Breast epithelium (tissue), 3 donors: Measurements from ENCODE around the gene ZSWIM6.
"Not testable (repeated sequence)": the region's sequence is repeated elsewhere in the genome, so short reads cannot be mapped to it uniquely, and the experiment has no call there.

ENCODE experiments used
- POLR2A ChIP-seq: fragments of 450-650 bp; IDR thresholded peaks from one replicate; pipeline ENCODE4 v1.6.1; 2016; ENCODE audit warnings: antibody characterized with exemption, mild to moderate bottlenecking, moderate library complexity
- POLR2AphosphoS5 ChIP-seq, 3 donors: sonication (generic); formaldehyde crosslinking; IDR thresholded peaks; one replicate each; pipeline ENCODE4 v1.6.1; 2017; ENCODE audit warnings: antibody characterized with exemption in 3 of 3
- TF ChIP-seq, protein P1 (sequence below), 3 donors: fragments of 450-650 bp; IDR thresholded peaks; one replicate each; pipeline ENCODE4 v1.5.1; 2016 to 2017; ENCODE audit warnings: antibody characterized with exemption in 3 of 3, mild to moderate bottlenecking in 3 of 3, moderate library complexity in 3 of 3

DNA sequence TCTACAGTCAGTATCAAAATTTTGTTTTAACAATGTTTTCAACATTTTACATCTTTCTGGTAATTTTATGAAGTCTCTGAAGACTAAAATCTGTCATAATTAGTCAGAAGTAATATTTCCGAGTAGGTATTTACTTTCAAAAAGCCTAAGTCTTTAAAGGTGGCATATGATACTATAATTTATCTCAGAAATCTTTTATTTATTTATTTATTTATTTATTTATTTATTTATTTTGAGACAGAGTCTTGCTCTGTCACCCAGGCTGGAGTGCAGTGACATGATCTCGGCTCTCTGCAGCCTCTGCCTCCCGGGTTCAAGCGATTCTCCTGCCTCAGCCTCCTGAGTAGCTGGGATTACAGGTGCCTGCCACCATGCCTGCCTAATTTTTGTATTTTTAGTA lies 74.4 kb downstream of the ZSWIM6 start:
- TF ChIP-seq, protein P1, sequence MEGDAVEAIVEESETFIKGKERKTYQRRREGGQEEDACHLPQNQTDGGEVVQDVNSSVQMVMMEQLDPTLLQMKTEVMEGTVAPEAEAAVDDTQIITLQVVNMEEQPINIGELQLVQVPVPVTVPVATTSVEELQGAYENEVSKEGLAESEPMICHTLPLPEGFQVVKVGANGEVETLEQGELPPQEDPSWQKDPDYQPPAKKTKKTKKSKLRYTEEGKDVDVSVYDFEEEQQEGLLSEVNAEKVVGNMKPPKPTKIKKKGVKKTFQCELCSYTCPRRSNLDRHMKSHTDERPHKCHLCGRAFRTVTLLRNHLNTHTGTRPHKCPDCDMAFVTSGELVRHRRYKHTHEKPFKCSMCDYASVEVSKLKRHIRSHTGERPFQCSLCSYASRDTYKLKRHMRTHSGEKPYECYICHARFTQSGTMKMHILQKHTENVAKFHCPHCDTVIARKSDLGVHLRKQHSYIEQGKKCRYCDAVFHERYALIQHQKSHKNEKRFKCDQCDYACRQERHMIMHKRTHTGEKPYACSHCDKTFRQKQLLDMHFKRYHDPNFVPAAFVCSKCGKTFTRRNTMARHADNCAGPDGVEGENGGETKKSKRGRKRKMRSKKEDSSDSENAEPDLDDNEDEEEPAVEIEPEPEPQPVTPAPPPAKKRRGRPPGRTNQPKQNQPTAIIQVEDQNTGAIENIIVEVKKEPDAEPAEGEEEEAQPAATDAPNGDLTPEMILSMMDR (IDR thresholded peaks at IDR 0.05), result not testable (repeated sequence)
- TF ChIP-seq POLR2A; POLR2AphosphoS5 (IDR thresholded peaks at IDR 0.05): not testable (repeated sequence)
